Gastroesophageal sphincter (tissue), 4 donors: ENCODE measurements around the gene EIF1. TPM values are rescaled to one million over a fixed set of nuclear protein-coding genes. Genes with fewer than 3 reads are reported as not detected.

Experiments
- ATAC-seq: fragments of 150-250 bp; one replicate; pipeline ENCODE4 v1.9.1; 2016; ENCODE audit warnings: mild to moderate bottlenecking, moderate library complexity
- H3K27ac ChIP-seq, 4 donors: fragments of 200-600 bp; sonication (generic) in 3 of 4; 1 replicate in 3 of 4; 2 replicates in 1 of 4; pipeline ENCODE4 v1.5.1; 2016 to 2019
- H3K27me3 ChIP-seq: fragments of 200-600 bp; sonication (generic); one replicate; pipeline ENCODE4 v1.5.1; 2019
- H3K36me3 ChIP-seq, 2 donors: fragments of 200-600 bp; sonication (generic); one replicate each; pipeline ENCODE4 v1.5.1; 2019; ENCODE audit warnings: control low read depth in 1 of 2
- H3K4me1 ChIP-seq, 3 donors: fragments of 200-600 bp; sonication (generic); 1 replicate in 2 of 3; 2 replicates in 1 of 3; pipeline ENCODE4 v1.5.1; 2016 to 2019; ENCODE audit warnings: control low read depth in 2 of 3
- H3K4me3 ChIP-seq, 2 donors: fragments of 200-600 bp; sonication (generic); one replicate each; pipeline ENCODE4 v1.5.1; 2019; ENCODE audit warnings: mild to moderate bottlenecking in 1 of 2, moderate library complexity in 1 of 2
- H3K9me3 ChIP-seq, 3 donors: fragments of 200-600 bp; sonication (generic); one replicate each; pipeline ENCODE4 v1.5.1; 2017 to 2019; ENCODE audit warnings: control low read depth in 2 of 3
- CTCF ChIP-seq, 4 experiments: fragments of 200-600 bp in 2 of 4; fragments of 450-650 bp in 2 of 4; sonication (generic) in 1 of 4; IDR thresholded peaks; one replicate each; pipeline ENCODE4 v1.5.1; 2017 to 2019; ENCODE audit warnings: antibody characterized with exemption in 4 of 4, mild to moderate bottlenecking in 2 of 4, moderate library complexity in 2 of 4
- EP300 ChIP-seq: sonication (generic); formaldehyde crosslinking; IDR thresholded peaks from one replicate; pipeline ENCODE4 v1.6.1; 2017; ENCODE audit warnings: antibody characterized with exemption, mild to moderate bottlenecking
- POLR2A ChIP-seq, 2 donors: fragments of 450-650 bp; IDR thresholded peaks; one replicate each; pipeline ENCODE4 v1.6.1; 2017; ENCODE audit warnings: antibody characterized with exemption in 2 of 2, mild to moderate bottlenecking in 2 of 2, moderate library complexity in 1 of 2
- POLR2AphosphoS5 ChIP-seq: sonication (generic); formaldehyde crosslinking; IDR thresholded peaks from one replicate; pipeline ENCODE4 v1.6.1; 2017; ENCODE audit warnings: antibody characterized with exemption
- WGBS, 2 donors: methylation state at CpG; one replicate each; pipeline ENCODE4 v1.1.5; 2018; ENCODE audit warnings: low coverage in 1 of 2; 5-methylcytosine and 5-hydroxymethylcytosine counted together
- total RNA-seq, 4 donors: library from RNA; depleted of rRNA; stranded (reverse); fragments of >200 nt; gene quantifications; one replicate each; pipeline ENCODE4 v1.1.0, GENCODE V29; 2016

Gene EIF1
- total RNA-seq, 4 donors from 2014 or later, result 224 to 331 (median 270) TPM

DNA sequence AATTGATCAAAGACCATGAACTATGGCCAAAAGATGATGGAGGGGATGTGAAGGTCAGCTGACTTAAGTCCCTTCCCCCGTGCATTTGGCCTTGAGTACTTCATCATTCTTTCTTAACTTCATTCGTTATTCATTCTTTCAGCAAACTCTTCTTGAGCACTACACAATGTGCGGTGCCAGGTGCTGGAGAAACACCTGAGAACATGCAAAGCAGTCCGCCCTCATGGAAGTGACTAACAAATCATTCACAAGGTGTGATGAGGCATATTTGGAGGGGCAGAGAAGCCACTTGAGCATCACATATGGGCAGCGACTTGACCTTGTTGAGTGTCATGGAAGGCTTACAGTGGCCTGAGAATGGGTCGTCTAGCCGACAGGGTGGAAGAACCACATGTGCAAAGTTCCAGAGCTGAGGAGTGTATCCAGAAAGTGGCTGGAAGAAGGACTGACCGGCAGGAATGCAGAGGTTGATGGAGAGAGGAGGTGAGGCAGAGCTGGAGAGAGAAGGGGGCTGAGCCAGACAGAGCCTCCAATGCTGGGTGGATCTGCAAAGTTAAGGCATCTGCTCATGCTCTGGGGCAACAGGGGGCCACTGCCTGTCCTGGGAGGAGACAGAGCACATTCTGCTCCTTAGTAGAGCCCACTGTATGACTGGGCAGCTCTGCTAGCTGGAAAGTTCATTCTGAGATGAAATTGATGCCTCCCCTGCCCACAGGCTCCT, 25.1 kb upstream of the EIF1 start:
- TF ChIP-seq POLR2AphosphoS5 (no peak), POLR2A (IDR thresholded peaks at IDR 0.05) (no peak), EP300 (no peak), CTCF (IDR thresholded peaks at IDR 0.05) (no peak)
- H3K27ac ChIP-seq, result no peak overlapping the region
- no peaks in the 10 kb centered on the region for H3K9me3 ChIP-seq
- WGBS, 2 donors, result 49 to 52% methylated on average over 7 to 8 of the region's 8 CpGs
- H3K4me1 ChIP-seq, result peaks cover 0 to 27% (median 11%) of the 10 kb centered on the region in 3 donors
- no peaks in the 10 kb centered on the region for H3K27me3 ChIP-seq
- H3K36me3 ChIP-seq, result no peaks in the 10 kb centered on the region
- no peak for ATAC-seq
- H3K4me3 ChIP-seq, result no peak overlapping the region

DNA sequence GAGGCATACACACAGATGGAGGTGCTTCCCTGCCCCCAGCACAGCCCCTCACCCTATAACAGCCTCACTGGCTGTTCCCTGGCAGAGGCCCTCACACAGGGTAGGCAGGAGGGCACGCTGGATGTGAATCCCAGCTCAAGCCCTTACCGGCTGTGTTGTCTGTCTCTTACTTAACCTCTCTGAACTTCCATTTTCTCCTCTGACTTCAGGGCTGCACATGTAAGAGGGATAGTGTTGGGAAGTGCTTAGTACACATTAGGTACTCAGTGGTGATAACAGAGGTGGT, 24.6 kb upstream of the EIF1 start:
- no peak for ATAC-seq
- TF ChIP-seq POLR2AphosphoS5 (no peak), POLR2A (IDR thresholded peaks at IDR 0.05) (no peak), EP300 (no peak), CTCF (IDR thresholded peaks at IDR 0.05) (no peak)
- no peak overlapping the region for H3K27ac ChIP-seq

GRCh38 chr17:41664587-41665565, 23.8 kb upstream of the EIF1 start:
- no peak for TF ChIP-seq CTCF (IDR thresholded peaks at IDR 0.05)
- no peak for TF ChIP-seq POLR2AphosphoS5
- TF ChIP-seq POLR2A (IDR thresholded peaks at IDR 0.05), result no peak
- TF ChIP-seq EP300, result no peak
- H3K4me3 ChIP-seq, result peak overlapping the region; percentile 17 to 56
- no peaks in the 10 kb centered on the region for H3K27me3 ChIP-seq
- ATAC-seq, result no peak
- no peaks in the 10 kb centered on the region for H3K36me3 ChIP-seq
- 40 to 90% methylated on average over 3 to 5 of the region's 15 CpGs for WGBS, 2 donors
- H3K27ac ChIP-seq, result peak overlapping the region in 3 of 4 donors; percentile 82 to 89 (median 88)
- H3K4me1 ChIP-seq, result peaks cover 0 to 27% (median 11%) of the 10 kb centered on the region in 3 donors
- no peaks in the 10 kb centered on the region for H3K9me3 ChIP-seq

More for the DNA sequence above, 24.6 kb upstream of the EIF1 start:
- no peaks in the 10 kb centered on the region for H3K36me3 ChIP-seq
- H3K9me3 ChIP-seq, result no peaks in the 10 kb centered on the region
- H3K4me1 ChIP-seq, result peaks cover 0 to 27% (median 11%) of the 10 kb centered on the region in 3 donors
- H3K27me3 ChIP-seq, result no peaks in the 10 kb centered on the region
- no peak overlapping the region for H3K4me3 ChIP-seq
- WGBS, 2 donors, result 100% methylated on average over 1 of the region's 2 CpGs; no CpG with 5 or more reads in 1 of the 2 donors

DNA sequence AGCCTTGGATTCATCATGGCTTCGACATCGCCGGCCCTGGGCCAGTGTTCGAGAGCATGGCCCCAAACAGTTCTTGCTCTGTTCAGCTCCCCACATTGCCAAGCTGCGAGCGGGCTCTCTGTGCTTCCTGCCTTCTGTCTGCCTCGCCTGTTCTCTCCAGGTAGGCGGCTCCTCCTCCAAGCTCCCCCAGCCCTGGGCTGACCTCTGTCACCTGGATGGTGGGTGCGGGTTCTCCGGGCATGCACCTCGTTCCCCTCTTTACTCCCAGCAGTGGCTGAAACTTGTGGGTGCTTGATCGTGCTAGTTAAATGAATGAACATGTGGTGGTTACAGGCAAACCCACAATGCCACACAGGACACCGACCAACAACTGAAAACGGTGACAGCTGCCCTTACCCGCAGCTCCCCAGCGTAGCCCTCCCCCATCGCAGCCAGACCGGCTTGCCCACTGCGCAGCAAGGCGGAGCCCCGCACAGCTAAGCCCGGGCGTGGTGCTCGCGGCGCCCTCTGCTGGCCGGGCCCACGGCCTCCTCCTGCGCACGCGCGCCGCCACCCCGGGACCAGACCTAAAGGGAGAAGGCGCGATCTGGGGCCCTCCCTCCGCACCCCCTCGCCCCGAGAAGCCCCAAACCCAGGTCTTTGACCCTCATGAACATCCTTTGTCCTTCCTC, 23.0 kb upstream of the EIF1 start:
- TF ChIP-seq POLR2A (IDR thresholded peaks at IDR 0.05), result peak; percentile 36 to 46
- no peak for TF ChIP-seq EP300
- peak; percentile 49 for TF ChIP-seq POLR2AphosphoS5
- peak; percentile 94 to 96 (median 94) for TF ChIP-seq CTCF (IDR thresholded peaks at IDR 0.05)
- peak; percentile 93 for ATAC-seq
- peaks cover 0 to 27% (median 11%) of the 10 kb centered on the region in 3 donors for H3K4me1 ChIP-seq
- no peaks in the 10 kb centered on the region for H3K27me3 ChIP-seq
- no peaks in the 10 kb centered on the region for H3K9me3 ChIP-seq
- WGBS, 2 donors, result no CpG with 5 or more reads among the region's 39 CpGs
- H3K27ac ChIP-seq, result peak overlapping the region; percentile 49 to 89 (median 85)
- no peaks in the 10 kb centered on the region for H3K36me3 ChIP-seq
- peak overlapping the region; percentile 17 to 56 for H3K4me3 ChIP-seq
